ENCODE measurements around the gene IFT122. TPM values are rescaled to one million over a fixed set of nuclear protein-coding genes. Genes with fewer than 3 reads are reported as not detected.
"Not testable (repeated sequence)": the region's sequence is repeated elsewhere in the genome, so short reads cannot be mapped to it uniquely, and the experiment has no call there.

The IFT122 gene
- polyA plus RNA-seq, 3 donors, result 57.1 to 61.8 (median 59.1) TPM

DNA sequence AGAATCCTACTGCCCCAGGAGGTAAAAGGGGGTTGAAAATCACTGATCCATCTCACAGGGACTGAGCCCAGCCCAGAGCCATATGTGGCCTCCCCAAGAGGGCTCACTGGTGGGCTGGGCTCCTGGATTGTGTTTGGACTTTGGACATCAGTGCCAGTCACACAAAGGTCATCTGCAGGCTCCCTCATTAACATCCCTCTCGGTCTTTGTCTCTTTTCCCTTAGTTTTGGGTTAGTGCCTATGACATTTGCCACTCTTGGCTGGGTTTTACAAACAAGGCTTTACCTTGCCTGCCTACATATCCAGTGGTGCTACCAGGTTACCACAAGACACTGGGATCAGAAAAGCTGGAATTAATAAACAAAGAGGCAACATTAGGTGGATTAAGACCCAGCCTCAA lies 27.9 kb downstream of the IFT122 start:
- DNase-seq, result no peak

GRCh38 chr3:129469026-129469425 lies 29.0 kb downstream of the IFT122 start:
- DNase-seq, result no peak

DNA sequence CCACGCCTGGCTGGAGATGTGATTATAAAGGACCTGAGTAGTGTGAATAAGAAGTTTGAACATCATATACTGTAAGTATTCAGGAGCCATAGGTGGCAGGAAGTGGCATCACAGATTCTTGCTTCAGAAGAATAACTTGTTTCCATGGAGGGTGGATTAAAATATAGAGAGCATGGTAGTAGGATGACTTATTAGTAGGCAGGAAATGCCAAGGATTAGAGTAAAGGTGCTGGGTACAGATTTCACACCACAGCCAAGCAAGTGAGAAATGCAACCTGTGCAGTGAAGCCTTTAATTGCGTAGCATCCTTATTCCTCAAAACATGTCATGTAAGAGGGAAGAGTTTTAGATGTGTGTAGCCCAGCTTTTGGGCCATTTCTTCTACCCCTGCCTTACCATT lies 30.8 kb downstream of the IFT122 start:
- no peak for DNase-seq

- DNase-seq, result no peak
Observed at GRCh38 chr3:129473067-129473768, 33.2 kb downstream of the IFT122 start.

GRCh38 chr3:129473769-129474152 lies 33.7 kb downstream of the IFT122 start:
- DNase-seq, result no peak

DNA sequence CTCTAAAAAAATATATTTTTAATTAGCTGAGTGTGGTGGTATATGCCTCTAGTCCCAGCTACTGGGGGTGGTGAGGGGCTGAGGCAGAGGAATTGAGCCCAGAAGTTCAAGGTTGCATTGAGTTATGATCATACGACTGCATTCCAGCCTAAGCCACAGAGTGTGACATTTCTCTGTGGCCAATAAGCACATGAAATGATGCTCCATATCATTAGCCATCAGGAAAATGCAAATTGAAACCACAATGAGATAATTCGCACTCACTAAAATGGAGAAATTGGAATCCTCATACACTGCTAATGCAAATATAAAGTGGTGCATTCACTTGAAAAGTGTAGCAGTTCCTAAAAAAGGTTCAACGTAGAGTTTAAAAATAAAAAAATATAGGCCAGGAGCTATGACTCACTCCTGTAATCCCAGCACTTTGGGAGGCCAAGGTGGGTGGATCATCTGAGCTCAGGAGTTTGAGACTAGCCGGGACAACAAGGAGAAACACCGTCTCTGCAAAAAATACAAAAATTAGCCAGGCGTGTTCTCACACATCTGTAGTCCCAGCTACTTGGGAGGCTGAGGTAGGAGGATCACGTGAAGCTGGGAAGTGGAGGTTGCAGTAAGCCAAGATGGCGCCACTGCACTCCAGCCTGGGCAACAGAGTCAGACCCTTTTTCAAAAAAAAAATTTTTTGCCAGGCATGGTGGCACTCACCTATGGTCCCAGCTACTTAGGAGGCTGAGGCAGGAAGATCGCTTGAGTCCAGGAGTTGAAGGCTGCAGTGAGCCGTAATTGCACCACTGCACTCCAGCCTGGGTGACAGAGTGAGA lies 35.2 kb downstream of the IFT122 start:
- no peak for DNase-seq

GRCh38 chr3:129475863-129476262 lies 35.8 kb downstream of the IFT122 start:
- DNase-seq, result no peak

- DNase-seq, result no peak
Observed at GRCh38 chr3:129476586-129476985, 36.6 kb downstream of the IFT122 start.

DNA sequence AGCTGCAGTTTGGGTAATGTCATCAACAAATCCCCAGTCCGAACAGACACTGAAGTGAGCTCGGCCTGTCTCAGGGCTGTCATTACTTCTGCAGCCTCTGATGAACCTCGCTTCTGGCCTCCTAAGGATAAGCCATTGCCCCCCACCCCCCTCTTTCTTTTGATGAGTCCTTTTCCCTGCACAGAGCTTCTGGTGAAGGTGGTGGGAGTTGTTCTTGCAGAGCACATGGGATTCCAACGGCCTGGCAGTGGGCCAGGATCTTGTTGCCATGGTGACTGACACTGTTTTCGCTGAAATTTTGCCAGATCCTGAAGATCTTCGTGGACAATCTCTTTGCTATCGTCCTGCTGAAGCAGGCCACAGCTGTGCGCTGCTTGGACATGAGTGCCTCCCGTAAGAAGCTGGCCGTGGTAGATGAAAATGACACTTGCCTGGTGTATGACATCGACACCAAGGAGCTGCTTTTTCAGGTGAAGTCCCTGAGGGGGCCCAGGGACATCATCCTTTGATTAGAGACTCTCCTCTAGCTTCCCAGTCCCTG lies 41.3 kb downstream of the IFT122 start:
- DNase-seq, result peak; percentile 60

DNA sequence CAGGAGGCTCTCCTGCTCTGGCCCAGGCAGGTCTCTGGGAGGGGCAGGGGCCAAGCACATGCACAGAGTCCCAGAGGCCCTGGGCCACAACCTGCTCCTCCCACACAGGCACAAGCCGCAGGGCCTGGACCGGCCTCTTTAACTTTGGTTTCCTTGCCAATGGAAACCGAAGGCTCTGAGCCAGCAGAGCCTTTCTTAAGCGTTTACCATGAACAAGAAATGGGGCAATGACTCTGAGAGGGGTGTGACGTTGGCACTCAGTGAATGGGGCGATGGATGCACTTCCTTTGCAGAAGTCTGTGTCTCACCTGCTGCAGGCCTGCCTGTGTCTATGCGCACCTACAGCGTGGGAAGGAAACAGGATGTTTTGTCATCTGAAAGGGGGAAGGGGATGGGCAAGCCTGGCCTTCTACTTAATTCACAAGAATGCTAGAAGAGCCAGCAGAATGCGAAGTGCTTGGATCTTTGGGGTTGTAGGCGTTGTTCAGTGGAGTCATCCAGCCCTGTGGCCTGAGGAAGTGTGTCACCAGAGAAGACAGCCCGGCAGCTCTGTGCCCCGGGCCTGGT lies 41.8 kb downstream of the IFT122 start:
- DNase-seq, result no peak

DNA sequence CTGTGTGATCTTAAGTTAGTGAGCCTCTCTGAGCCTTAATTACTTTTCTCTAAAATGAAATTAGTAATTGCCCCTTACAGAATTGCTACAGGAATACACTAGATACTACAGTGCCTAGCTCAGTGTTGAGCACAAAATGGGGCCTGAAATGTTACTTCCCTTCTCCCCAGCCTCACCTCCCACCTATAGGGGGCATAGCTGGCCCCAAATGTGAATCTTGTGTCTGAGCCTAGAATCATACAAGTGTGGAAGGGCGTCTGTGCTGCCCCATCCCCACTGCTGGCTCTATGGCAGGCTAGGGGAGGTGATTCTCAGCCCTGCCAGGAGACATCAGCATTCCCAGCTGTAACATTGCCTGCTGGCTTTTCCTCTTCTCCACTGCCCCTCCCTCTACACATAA lies 42.7 kb downstream of the IFT122 start:
- no peak for DNase-seq

DNA sequence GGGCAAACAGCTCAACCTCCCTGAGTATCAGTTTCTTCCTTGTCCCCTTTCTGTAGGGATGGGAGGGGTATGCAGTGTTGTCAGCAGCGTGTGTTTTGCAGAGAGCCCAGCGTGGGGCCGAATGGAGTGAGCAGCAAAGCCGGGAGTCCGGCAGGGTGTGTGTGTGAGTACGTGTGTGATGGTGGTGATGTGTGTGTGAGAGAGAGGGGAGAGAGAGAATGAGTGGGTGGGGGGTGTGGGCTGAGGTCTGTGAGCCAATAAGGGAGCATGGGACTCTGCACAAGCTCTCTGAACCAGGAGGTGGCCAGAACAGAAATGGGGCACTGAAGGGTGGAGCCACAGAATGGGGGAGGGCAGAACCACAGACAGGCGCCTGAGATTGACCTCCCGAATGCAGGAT lies 43.8 kb downstream of the IFT122 start:
- DNase-seq, result no peak

- DNase-seq, result not testable (repeated sequence)
Observed at GRCh38 chr3:129485146-129485545, 45.1 kb downstream of the IFT122 start.

DNA sequence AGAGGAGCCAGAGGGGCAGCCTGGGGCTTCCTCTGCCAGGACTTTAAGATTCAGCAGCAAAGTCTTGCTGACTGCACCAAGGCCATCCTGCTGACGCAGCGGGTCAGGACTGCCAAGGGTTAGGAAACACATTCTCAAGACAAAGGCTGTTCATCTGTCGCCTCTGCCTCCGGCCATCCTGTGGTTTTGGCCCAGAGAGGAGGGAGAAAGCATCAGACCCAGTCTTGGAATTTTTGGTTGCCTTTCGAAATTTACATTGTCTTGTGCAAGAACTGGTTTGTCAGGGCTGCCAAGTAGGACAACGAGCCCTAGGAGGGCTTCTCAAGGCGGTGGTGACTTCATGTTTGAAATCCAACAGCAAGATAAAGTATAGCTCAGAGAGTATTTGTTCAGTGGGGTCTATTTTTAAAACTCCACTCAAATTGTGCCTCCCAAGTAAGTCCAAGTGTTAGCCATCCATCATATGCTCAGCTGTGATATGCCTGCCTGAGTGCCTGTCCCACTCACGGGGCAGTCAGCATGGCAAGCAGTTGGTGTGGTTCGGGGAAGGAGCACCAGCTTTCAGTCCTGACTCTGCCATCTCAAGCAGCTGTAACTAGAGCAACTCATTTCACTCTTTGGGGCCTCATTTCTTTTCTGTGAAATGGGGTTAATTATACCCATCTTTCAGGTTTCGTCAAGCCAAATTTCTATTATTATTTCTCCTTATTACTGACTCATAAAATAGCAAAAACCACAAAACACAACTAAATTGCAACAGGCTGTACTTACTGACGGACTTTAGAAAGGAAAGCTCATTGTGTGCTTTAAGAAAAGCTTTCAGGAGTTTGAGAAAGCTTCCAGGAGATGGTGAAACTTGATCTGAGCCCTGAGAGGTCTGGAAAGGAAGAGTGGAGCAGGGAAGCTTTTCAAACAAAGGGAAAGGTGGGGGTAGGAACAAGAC lies 46.0 kb downstream of the IFT122 start:
- DNase-seq, result no peak

GRCh38 chr3:129486664-129487035 lies 46.6 kb downstream of the IFT122 start:
- DNase-seq, result no peak

- DNase-seq, result no peak
Observed at GRCh38 chr3:129487183-129487867, 47.3 kb downstream of the IFT122 start.

GRCh38 chr3:129487868-129488335 lies 47.9 kb downstream of the IFT122 start:
- DNase-seq, result not testable (repeated sequence)

DNA sequence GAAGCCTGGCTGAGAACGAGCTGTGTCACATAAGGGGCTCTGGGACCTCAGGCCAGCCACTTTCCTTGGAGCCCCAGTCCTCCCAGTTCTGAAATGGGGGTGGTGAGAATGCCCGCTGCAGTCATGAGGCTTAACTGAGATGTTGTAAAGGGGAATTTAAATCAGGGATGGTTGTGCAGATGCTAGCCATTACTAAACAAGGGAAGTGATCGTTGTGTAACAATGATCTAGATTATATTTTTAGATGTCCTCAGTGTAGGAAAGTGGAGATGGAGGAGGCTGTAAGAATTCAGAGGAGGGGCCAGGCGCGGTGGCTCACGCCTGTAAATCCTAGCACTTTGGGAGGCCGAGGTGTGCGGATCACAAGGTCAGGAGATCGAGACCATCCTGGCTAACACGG lies 49.2 kb downstream of the IFT122 start:
- not testable (repeated sequence) for DNase-seq

DNA sequence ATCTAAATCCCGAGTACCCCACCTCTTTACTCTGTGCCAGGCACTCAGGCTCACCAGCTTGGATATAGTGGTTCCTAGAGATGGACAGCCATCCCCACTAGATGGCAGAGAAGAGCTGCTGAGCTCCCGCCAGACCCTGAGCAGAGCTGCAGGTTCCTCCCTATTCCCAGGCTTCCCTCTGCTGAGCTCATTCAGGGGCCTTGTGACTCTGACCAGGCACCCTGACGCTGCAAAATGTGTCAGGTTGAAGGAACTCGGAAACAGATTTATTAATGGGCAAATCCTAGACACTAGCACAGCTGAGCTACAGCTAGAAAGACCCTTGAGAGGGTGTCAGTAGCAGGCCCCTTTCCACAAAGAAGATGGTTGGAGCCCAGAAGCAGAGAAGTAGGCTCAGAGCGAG lies 50.2 kb downstream of the IFT122 start:
- peak; percentile 72 for DNase-seq

GRCh38 chr3:129491077-129491476 lies 51.1 kb downstream of the IFT122 start:
- not testable (repeated sequence) for DNase-seq

GRCh38 chr3:129491794-129492193 lies 51.8 kb downstream of the IFT122 start:
- DNase-seq, result no peak
